GM21619 (cell line): ENCODE measurements around the gene KRTAP10-8.
"Not testable (repeated sequence)": the region's sequence is repeated elsewhere in the genome, so short reads cannot be mapped to it uniquely, and the experiment has no call there.

Experiments
- ATAC-seq: cut with Tn5 transposase; IDR thresholded peaks from one replicate; pipeline ENCODE4 v1.9.1; 2021; ENCODE audit not compliant: unreplicated experiment

Gene KRTAP10-8

DNA sequence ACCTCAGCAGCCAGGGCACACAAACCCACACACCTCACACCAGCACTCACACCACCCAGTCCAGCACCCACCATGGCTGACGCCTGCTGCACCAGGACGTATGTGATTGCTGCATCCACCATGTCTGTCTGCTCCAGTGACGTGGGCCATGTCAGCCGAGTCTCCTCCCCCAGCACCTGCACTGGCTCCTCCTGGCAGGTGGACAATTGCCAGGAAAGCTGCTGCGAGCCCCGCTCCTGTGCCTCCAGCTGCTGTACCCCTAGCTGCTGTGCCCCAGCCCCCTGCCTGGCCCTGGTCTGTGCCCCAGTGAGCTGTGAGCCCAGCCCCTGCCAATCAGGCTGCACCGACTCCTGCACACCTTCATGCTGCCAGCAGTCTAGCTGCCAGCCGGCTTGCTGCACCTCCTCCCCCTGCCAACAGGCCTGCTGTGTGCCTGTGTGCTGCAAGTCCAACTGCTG is at the start of gene KRTAP10-8:
Gene KRTAP10-8, plus strand, starts transcription at position 51 of the 458 bp plus-strand sequence. Its CDS starts 22 bp downstream, at position 73.
- no peak for ATAC-seq

GRCh38 chr21:44564099-44564498 is 47.8 kb upstream of the KRTAP10-8 start:
- ATAC-seq = no peak

DNA sequence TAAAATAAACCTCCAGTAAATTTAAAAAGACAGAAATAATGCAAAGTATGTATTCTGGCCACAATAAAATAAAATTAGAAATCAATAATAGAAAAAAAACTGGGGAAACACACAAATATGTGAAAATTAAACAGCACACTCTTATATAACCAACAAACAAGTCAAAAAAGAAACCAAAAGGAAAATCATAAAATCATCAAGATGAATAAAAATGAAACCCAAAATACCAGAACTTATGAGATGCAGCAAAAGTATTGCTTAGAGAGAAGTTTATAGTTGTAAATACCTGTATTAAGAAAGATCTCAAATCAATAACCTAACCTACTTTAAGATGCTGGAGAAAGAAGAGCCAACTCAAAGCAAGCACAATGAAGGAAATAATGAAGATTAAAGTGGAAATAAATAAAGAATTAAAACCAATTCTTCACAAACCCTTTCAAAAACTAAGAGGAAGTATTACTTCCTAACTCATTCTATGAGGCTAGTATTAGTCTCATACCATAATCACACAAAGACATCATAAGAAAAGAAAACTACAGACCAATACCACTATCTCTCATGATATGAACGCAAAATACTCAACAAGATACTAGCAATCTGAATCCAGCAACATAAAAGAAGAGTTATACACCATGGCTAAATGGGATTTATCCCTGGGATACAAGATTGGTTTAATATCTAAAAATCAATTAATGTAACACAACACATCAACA is 46.8 kb upstream of the KRTAP10-8 start:
- no peak for ATAC-seq

- no peak for ATAC-seq
Observed at GRCh38 chr21:44566403-44566802, 45.5 kb upstream of the KRTAP10-8 start.

DNA sequence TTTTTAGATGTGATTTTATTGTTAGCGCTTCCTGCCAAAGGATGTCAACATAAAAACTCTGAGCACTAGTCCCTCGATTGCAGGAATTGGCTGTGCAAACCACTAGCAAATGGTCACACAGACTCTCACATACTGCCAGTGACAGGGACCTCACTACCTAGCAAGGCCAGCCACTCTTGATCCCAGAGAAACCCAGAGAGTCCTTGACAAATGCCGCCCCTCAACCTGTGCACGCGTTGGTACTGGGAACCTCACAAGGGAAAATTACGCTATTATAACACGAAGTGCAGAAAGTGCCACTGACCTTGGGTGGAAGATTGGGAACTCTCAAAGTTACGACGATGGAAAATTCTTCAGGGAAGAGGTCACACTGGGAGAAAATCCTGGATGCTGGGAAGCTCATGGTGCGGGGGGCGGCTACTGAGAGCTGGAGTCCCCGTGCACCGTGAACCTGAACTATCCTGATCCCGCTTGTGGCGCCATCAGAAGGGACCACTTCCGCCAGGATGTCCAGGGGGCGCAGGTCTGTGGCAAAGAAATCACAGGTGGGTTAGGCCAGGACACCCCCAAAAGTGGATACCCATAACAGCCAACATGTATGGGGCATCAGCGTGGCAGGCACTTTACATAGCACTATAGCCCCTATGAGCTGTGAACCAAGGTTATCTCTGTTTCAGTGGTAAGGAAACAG is 44.3 kb upstream of the KRTAP10-8 start:
- no peak for ATAC-seq

- no peak for ATAC-seq
Observed at GRCh38 chr21:44568261-44568660, 43.6 kb upstream of the KRTAP10-8 start.

- ATAC-seq = no peak
Observed at GRCh38 chr21:44568667-44569556, 43.0 kb upstream of the KRTAP10-8 start.

DNA sequence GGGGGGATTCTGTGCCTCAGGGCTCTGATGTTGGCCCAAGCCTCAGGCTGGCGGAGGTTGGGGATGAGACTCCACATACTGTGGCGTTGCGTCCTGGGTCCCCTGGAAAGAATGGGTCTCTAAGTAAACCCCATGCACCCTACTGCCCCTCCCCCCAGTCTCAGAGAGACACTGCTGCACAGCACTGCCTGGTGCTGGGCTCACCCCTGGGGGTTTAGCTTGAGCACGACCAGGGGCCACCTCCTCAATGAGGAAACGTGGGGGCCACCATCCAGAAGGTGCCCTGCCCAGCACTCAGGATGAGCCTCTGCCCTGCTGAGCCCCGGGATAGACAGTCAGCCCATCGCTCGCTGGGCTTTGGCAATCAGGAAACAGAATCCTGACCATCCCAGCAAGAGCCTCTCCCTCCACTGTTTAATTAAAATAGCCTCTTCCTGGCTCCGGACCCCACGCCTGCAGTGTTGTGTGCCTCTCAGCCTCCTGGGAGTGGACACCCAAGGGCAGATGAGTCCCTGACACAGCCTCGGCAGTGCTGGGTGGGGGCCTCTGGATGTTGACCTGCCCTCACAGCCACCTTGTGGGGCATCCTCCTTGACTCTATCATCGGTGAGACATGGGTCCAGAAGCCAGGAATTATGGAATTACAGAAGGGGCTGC is 41.9 kb upstream of the KRTAP10-8 start:
- ATAC-seq = no peak

DNA sequence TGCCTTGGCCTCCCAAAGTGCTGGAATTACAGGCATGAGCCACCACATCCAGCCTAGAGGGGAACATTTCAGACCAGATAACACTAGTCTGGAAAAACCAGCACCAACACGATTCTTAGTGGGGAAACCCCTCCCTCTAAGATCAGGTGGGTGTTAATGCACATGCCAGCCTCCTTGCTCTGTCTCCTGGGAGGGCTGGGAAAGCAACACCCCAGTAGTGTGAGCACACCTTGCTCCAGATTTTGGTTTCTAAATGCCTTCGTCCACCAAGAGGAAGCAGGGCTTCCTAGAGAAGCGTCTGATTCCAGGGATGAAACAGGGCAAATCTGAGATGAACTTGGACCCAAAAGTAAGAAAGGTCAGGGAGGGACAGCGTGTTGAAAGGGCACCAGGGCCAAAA is 40.6 kb upstream of the KRTAP10-8 start:
- no peak for ATAC-seq

- no peak for ATAC-seq
Observed at GRCh38 chr21:44571844-44572782, 39.8 kb upstream of the KRTAP10-8 start.

GRCh38 chr21:44572959-44573583 is 38.8 kb upstream of the KRTAP10-8 start:
- no peak for ATAC-seq

- not testable (repeated sequence) for ATAC-seq
Observed at GRCh38 chr21:44573630-44574456, 38.0 kb upstream of the KRTAP10-8 start, which contains the start of gene KRTAP10-4. Gene KRTAP10-4 (plus strand): TSS chr21:44573729. CDS start chr21:44573759, 30 bp downstream.

GRCh38 chr21:44574457-44575306 is 37.2 kb upstream of the KRTAP10-8 start:
- no peak for ATAC-seq

DNA sequence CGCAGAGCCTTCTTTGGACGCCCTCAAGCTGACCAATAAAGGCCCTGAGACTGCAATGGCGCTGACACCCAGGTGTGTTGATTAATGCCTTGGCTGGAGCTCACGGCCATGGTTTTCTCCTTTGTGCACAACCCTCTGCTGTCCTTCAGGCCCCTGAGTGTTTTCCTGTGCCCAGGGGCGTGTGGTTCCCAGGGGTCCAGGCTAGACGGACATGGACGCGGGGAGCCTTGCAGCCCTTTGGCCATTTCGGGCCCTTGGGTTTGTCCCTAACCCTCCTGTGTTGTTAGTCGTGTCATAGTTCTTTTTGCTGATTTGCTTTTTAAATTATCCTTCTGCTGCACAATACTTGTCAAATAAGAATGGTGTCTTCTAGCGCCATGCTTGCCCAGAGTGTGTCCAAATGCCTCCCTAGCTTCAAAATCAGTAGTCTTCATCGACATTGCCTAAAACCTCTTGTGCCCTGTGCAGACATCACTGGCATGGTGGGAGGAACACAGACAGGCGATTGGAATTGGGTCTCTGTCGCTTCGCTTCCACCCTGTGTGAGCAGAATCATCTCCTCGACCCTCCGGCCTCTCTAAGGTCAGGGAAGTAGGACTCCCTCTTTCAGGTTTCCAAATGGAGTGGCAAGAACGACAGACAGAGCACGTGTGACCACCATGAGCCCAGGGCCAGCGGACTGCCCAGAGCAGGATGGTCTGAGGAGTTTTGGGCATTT is 36.4 kb upstream of the KRTAP10-8 start:
- no peak for ATAC-seq

GRCh38 chr21:44576025-44576420 is 35.9 kb upstream of the KRTAP10-8 start:
- ATAC-seq = no peak

- ATAC-seq = no peak
Observed at GRCh38 chr21:44578371-44579055, 33.4 kb upstream of the KRTAP10-8 start.
